Endothelial cell of umbilical vein (primary cell): ENCODE data around the gene WDR27.

Experiments
- CTCF ChIP-seq, 2 donors: IDR thresholded peaks; 1 replicate in 1 of 2; 2 replicates in 1 of 2; pipeline ENCODE4 v1.5.1; 2011; ENCODE audit warnings: low read length in 2 of 2, mild to moderate bottlenecking in 2 of 2, moderate library complexity in 2 of 2, control low read depth in 1 of 2, inconsistent platforms in 1 of 2, low read depth in 1 of 2; ENCODE audit not compliant: insufficient read depth in 1 of 2; ENCODE audit errors: extremely low read depth in 1 of 2
- EZH2 ChIP-seq: IDR thresholded peaks from 2 replicates; pipeline ENCODE4 v1.6.1; 2012; ENCODE audit warnings: borderline replicate concordance, low read depth, mild to moderate bottlenecking, moderate library complexity, low read length, inconsistent platforms; ENCODE audit not compliant: severe bottlenecking
- FOS ChIP-seq: IDR thresholded peaks from 2 replicates; pipeline ENCODE4 v1.6.1; 2011; ENCODE audit warnings: mild to moderate bottlenecking, low read length, moderate library complexity, borderline replicate concordance; ENCODE audit not compliant: insufficient read depth
- GATA2 ChIP-seq: IDR thresholded peaks from 2 replicates; pipeline ENCODE4 v1.7.0; 2011; ENCODE audit warnings: low read depth, mild to moderate bottlenecking, moderate library complexity, mixed read lengths, low read length; ENCODE audit not compliant: insufficient read length, insufficient read depth
- JUN ChIP-seq: IDR thresholded peaks from 2 replicates; pipeline ENCODE4 v1.6.1; 2011; ENCODE audit warnings: borderline replicate concordance, low read depth; ENCODE audit not compliant: insufficient read length, insufficient read depth
- MAX ChIP-seq: IDR thresholded peaks from 2 replicates; pipeline ENCODE4 v1.6.1; 2011; ENCODE audit not compliant: insufficient read depth, insufficient read length
- MYC ChIP-seq: IDR thresholded peaks from one replicate; pipeline ENCODE4 v1.6.1; 2011; ENCODE audit warnings: mild to moderate bottlenecking, low read depth, low read length
- POLR2A ChIP-seq: IDR thresholded peaks from 2 replicates; pipeline ENCODE4 v1.6.1; 2012; ENCODE audit warnings: low read depth, mild to moderate bottlenecking, control low read depth, low read length
- POLR2AphosphoS5 ChIP-seq: IDR thresholded peaks from 2 replicates; pipeline ENCODE4 v1.6.1; 2012; ENCODE audit warnings: low read depth, mild to moderate bottlenecking, control low read depth, low read length, moderate library complexity; ENCODE audit not compliant: insufficient read depth

GRCh38 chr6:169702840-169703246 lies 1.0 kb upstream of the WDR27 start:
- TF ChIP-seq CTCF (IDR thresholded peaks at IDR 0.05; ENCODE audit: extremely low read depth in 1 of 2, insufficient read depth in 1 of 2, low read depth in 1 of 2, low read length in 2 of 2) (no peak), EZH2 (no peak), POLR2A (no peak), MAX (no peak), POLR2AphosphoS5 (no peak), FOS (no peak), GATA2 (no peak), MYC (no peak), JUN (no peak)
